GM10847 (cell line): ENCODE results near the gene ERICH3.

Source experiments
- POLR2A ChIP-seq: IDR thresholded peaks from 2 replicates; pipeline ENCODE4 v1.6.1; 2011; ENCODE audit not compliant: insufficient read length; ENCODE audit errors: extremely low read depth

ERICH3 gene, protein sequence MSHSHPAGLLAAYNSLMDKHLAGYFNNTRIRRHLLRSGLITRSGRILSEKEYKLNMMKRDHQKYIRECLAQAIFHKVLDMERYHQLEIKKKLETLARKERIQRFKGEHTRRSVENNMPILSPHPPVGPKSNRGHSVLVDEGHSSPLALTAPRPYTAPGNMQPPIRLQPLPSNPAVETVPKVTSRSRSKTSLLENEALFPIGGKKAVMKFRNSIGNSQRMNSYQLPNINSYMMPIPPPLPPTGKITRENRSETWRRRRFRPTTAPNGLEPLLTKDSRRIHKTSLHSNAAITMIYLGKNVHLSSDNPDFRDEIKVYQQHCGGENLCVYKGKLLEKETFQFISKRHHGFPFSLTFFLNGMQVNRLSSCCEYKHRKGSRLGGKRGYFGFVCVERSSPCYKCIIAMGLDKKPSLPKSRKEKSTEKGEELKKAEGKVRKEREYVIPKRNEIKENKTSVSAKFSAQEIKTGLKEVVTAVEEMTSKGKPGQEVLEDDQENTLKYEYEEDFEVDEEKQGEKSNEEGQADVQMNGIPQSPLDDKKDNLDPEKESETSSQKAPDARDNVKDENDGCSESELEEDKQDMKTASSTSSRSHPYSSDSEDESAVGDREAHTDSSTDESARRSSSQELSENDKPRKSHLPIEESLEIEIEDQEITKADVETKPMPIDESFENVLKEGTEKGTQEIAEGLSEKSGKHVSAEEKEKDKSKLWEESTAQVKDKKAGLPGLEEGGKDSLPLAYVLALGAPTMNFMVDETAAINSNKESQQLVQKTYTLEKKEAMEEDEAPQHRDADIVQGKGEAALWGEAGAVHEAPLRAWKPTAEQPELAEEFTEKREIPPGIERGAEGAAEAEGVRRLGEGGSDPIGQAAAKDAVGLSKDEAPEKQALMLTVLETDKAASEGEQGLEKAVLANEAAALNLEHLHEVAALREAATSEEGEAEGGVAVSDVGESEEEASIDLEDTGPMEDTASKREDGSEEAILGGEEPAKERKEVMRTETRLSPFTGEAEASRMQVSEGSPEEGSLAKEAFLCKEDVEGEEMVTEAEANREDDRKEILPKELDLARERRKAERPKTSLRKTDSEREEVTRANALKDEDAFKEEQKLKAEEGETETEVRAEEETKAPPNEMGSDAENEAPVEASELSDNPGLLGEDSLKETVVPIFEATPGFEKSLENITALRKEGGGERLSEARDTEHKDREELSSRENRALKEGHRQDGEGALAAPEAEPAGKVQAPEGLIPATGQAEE (N-terminal part only)

DNA sequence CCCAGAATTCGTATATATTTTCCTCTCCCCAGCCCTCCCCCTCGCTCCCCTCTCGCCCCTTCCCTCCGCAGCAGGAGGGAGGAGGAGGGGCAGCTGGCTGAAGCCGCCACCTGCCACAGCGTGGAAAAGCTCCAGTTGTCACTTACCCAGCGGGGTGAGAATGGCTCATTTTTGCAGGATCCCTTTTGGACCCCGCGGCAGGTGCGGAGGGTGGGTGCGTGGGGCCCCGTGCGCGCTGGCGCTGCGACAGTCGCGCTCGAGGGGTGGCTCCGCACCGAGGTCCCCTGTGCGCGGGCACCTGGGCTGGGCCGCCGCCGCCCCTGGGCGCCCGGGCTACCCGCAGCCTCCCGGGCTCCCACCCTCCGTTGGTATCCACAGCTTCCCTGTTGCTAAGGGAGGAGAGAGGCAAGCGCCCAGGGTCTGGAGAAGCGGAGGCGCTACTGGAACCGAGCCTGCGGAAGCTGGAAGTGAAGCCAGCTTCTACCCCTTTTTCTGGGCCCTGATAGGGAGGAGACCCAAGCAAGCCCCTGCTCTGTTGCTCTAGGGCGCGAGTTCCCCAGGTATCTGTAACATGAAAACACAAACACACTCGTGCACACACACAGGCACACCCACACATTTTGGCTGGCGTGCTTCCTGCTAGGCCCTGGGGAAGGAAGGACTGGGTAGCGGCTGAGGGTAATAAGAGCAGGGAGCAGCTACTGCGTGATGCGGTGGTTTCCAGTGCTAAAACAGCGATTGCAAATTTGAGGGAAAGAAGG, at the start of gene ERICH3:
ERICH3 (minus strand) TSS at position 442 of the 761 bp plus-strand sequence; CDS start at position 169, 273 bp downstream.
- TF ChIP-seq POLR2A = no peak

DNA sequence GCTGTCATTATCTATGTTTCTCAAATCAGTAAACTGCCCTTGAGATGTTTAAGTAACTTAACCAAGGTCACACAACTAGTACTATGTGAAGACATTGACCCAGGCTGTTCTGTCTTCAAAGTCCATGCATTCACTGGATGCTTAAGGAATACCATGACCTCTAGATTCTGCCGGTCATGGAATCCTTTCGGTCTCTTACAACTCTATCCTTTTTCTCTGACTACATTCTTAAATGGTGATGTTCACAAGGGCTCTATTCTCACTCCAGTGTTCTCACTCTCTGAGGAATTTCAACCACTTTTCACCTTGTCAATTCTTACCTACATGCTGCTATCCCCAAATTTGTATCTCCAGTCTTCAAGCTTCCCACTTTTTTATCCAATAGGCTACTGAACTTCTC, 44.0 kb upstream of the ERICH3 start:
- no peak for TF ChIP-seq POLR2A

DNA sequence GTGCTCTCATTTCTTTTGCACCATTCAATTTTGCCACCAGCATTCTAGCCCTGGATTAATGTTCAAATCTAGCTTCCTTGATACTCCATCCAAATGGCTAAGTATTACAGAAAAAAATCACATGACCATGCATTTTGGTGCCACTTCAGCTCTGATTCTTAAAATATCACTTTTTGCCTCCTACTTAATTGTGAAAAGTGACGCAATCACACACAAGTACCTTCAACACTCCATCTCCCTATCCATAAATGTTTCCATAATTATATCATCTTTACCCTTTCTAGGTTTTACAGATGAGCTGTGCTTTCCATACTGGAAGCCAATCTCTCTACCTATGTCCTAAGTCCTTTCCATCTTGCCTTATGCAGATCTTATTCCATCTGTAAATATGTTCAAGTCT, 43.2 kb upstream of the ERICH3 start:
- TF ChIP-seq POLR2A = no peak

DNA sequence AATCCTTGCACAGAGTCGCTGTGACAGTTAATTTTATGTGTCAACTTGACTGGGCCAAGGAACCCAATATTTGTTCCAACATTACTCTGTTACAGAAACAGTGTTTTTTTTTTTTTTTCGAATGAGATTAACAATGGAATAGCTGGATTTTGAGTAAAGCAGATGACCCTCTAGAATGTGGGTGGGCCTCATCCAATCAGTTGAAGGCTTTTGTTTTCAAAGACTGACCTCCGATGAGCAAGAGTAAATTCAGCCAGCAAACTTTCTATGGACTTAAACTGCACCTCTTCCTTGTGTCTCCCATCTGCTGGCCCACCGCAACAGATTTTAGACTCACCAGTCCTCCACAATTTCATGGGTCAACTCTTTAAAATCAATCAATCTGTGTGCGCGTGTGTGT, 42.2 kb upstream of the ERICH3 start:
- TF ChIP-seq POLR2A = no peak

DNA sequence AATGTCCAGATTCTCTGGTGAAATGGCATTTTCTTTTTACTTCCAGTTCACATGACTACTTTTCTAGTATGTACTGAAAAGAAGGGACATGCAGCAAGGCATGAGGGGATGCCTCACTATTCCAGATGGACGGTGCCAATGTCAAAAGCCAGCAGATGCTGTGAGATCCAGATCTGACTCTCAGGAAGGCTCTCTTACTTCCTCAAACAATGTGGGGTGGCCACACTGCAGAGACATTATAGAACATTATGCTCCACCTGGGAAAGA, 41.6 kb upstream of the ERICH3 start:
- TF ChIP-seq POLR2A = no peak

DNA sequence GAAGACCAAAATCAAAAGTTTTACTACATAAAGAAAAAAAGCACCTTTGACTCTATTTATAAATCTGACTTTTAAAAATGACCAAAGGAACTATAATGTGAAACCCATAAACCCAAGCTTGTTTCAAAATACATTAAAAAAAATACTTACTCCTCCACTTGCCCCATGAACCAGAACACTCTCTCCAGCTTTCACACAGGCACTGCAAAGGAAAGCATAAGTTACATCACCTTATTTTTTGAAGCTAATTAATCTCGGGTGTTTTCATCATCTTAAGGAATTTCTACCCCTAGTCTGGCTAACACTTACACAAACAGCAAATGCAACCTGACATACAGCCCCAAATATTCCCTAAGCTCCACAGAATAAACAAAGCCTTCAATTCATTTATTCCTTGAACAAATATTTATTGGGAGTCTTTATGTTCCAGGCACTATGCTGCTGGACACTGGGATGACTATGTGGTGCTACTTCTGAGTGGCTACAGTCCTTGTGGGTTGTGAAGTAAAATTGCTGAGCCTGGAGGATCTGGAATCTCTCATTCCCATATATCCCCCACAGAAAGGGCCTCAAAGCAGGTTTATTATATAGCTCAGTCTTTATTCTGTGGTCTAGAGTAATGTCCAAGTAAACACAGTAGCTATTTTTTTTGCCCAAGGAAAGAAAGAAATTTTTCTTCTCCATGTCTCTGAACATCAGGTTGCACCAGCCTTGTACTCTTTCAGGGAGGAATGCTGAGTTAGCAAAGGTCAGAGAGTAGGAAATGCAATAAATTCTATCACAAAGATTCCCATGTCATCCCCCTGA, 41.0 kb upstream of the ERICH3 start:
- TF ChIP-seq POLR2A = no peak

DNA sequence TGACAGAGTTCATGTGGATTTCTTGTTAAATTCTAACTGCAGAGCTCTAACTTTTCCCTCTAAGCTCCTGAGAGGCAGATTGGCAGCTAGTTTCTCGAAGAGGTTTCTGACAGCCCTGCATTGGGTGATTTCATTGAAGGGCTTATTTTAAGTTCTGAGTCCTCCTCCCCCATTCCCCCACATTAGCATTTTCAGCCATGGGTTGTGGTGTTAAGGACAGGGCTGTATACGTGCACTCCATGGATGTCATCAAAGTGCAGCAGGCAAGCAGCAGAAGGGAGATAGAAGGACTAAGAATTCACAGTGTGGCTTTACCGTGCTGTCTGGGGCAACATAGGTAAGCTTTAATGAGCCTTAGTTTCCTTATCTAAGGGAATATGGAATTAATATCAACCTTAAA, 40.3 kb upstream of the ERICH3 start:
- no peak for TF ChIP-seq POLR2A

DNA sequence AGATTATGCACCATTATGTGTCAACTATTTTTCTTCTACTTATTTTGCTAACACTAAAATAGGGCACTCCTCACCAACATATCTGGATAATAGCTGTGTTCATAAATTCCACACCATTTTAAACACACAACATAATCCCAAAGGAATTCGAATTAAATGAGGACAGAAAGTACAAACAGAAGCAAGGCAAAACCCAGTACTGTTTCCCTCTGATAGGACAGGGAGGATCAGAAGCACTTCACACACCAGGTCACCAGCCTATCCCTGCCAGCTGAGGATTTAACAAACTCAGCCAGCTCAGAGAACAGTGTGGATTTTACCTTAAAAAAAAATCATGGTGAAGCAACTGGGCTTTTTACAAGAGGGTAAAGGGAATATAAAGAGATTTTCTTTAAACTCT, 39.3 kb upstream of the ERICH3 start:
- TF ChIP-seq POLR2A = no peak

DNA sequence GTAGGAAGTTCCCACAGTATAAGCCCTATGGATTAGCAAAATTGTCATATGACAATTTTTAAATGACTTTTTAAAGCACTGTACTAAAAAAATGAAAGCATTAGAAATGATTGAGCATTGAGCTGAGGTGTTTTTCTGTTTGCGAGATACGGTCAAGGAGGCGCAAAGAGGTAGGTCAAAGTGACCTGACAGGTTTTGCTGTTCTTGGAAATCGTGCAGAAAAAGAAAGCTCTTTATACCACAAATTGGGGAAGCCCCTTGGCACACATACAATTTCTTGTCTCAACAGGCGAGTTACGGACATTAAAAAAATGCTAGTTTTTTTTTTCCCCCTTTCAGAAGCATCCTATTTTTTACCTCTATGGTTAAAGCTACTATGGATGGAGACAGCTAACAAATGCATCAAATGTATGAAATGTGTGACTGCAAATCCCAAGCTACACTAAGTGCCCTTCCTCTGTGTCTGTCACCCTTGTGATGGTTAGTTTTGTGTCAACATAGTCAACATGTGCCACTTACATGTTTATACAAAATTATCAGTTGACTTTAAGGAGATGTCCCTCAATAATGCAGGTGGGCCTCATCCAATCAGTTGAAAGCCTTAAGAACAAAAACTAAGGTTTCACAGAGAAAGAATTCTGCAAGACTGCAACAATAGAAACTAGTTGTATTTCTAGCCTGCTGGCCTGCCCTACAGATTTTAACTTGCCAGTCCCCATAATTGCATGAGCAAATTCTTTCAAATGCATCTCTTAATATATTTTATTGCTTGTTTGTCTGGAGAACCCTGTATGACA, 30.0 kb upstream of the ERICH3 start:
- TF ChIP-seq POLR2A = no peak

DNA sequence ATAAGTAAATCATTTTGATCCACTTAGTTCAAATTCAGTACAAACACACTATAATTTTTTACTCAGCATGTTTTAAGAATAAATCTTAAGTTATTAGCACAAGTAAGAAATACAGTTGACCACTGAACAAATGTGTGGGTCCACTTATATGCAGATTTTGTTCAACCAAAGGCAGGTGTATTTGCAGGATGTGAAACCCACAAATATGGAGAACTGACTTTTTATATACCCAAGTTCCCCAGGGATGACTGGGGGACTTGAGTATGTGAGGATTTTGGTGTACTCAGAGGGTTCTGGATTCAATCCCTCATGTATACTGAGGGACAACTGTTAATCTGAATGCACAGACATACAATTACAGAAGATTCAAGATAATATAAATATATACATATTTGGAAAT, 25.7 kb upstream of the ERICH3 start:
- no peak for TF ChIP-seq POLR2A

DNA sequence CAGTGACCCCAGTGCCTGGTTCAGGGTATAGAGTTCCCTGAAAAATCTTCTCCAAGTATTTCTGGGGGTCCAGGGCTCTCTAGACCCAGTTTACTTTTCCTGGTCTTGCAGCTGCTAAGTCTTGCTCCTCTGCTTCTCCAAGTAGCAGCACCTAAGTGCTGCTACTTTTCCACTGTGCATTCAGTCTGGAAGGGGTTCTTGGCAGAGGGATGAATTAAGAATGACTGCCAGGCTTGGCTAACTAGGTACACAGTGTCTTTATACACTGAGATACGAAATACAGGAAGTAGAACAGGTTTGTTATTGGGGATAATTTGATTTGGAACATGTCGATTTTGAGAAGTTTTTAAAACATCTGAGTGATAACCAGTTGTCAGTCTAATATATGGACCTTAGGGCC, 24.2 kb upstream of the ERICH3 start:
- no peak for TF ChIP-seq POLR2A

DNA sequence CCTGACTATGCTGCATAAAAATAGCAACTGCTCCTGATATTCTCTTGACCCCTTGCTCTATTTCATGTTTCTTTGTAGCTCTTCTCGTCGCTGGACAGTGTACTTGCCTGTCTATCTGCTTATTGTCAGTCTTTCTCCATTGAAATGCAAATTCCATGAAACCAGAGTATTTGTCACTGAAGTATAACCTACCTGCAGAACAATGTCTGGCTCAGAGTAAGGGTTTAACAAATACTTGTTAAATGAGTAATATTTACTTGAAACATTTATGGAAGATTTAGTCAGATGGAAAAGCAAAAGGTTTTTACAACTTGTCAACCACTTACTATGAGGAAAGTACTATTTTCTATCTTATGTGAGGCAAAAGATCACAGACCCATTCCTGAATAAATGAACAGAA, 19.9 kb upstream of the ERICH3 start:
- no peak for TF ChIP-seq POLR2A

DNA sequence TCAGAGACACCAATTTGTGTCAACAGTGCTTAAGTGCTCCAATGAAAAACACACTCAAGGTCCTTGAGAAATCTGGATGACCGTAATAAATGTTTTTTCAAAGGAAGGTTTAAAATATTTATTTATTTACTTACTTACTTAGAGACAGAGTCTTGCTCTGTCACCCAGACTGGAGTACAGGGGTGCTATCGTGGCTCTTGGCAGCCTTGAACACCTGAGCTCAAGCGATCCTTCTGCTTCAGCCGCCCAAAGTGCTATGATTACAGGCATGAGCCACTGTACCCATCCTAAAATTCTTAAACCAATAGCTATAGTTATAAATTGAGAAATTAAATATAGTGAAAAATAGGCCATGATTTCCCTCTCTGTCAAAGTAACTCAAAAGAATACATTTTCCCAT, 17.3 kb upstream of the ERICH3 start:
- TF ChIP-seq POLR2A = no peak

DNA sequence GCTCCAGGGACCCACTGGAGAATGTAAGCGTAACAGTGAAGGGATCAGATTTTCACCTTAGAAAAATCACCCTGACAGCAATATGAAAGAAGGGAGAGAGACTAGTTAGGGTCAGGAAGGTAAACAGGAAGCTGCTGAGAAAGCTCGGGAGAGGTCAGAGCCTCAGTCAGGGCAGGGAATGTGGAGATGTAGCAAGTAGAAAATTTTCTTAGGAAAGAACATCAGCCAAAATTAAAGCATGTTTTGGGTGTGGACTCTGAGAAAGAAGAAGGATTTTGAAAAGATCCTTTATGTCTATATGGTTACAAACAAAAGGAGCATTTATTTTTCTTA, 16.7 kb upstream of the ERICH3 start:
- TF ChIP-seq POLR2A = no peak
